GM19193 (cell line): ENCODE measurements around the gene NOS1AP.

ENCODE experiments used
- POLR2A ChIP-seq: IDR thresholded peaks from 4 replicates; pipeline ENCODE4 v1.6.1; 2011; ENCODE audit not compliant: insufficient read depth, insufficient read length; ENCODE audit errors: extremely low read depth

NOS1AP gene

GRCh38 chr1:162305969-162306368 lies 236.5 kb downstream of the NOS1AP start:
- TF ChIP-seq POLR2A: no peak

GRCh38 chr1:162310337-162310736 lies 240.8 kb downstream of the NOS1AP start:
- TF ChIP-seq POLR2A: no peak

- no peak for TF ChIP-seq POLR2A
Measured at GRCh38 chr1:162314206-162314605, 244.7 kb downstream of the NOS1AP start.

GRCh38 chr1:162315673-162316072 lies 246.2 kb downstream of the NOS1AP start:
- TF ChIP-seq POLR2A: no peak

GRCh38 chr1:162316187-162316586 lies 246.7 kb downstream of the NOS1AP start:
- TF ChIP-seq POLR2A: no peak

- no peak for TF ChIP-seq POLR2A
Measured at GRCh38 chr1:162317621-162318020, 248.1 kb downstream of the NOS1AP start.

- no peak for TF ChIP-seq POLR2A
Measured at GRCh38 chr1:162319493-162320175, 250.1 kb downstream of the NOS1AP start.

GRCh38 chr1:162321809-162322422 lies 252.4 kb downstream of the NOS1AP start:
- TF ChIP-seq POLR2A: no peak

GRCh38 chr1:162323023-162323422 lies 253.5 kb downstream of the NOS1AP start:
- no peak for TF ChIP-seq POLR2A

GRCh38 chr1:162324396-162324795 lies 254.9 kb downstream of the NOS1AP start:
- TF ChIP-seq POLR2A: no peak

- no peak for TF ChIP-seq POLR2A
Measured at GRCh38 chr1:162326559-162326958, 257.1 kb downstream of the NOS1AP start.

- TF ChIP-seq POLR2A: no peak
Measured at GRCh38 chr1:162327144-162327787, 257.8 kb downstream of the NOS1AP start.

GRCh38 chr1:162327788-162328165 lies 258.3 kb downstream of the NOS1AP start:
- no peak for TF ChIP-seq POLR2A

GRCh38 chr1:162328512-162328911 lies 259.0 kb downstream of the NOS1AP start:
- TF ChIP-seq POLR2A: no peak

- TF ChIP-seq POLR2A: no peak
Measured at GRCh38 chr1:162329826-162330225, 260.3 kb downstream of the NOS1AP start.

- TF ChIP-seq POLR2A: no peak
Measured at GRCh38 chr1:162333991-162334390, 264.5 kb downstream of the NOS1AP start.
